Inferior parietal cortex (tissue), 1 donor: ENCODE data around the gene CNTN4.

ENCODE experiments used
- DNase-seq: peaks from one replicate; pipeline ENCODE4 v3.0.0-alpha.2; 2016; ENCODE audit errors: extremely low spot score

Gene CNTN4

DNA sequence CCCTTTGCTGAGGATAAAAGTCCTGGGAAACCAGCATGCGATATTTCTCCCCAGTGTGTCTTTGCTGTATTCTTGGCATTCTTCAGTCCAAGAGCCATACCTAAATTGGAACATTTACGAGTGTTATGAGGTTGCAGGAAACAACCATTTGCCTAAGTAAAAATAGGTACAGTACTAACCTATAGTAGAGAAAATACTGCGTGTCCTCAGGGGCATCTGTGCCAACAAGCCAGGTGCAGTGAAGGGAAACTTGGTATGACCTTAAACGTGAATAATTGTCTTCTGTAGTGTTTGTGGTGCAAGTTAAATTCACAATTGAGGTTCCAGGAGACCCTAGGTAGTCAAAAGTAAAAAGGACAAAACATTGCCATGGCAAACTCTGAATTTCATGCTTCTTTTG lies 999.3 kb downstream of the CNTN4 start:
- no peak for DNase-seq

DNA sequence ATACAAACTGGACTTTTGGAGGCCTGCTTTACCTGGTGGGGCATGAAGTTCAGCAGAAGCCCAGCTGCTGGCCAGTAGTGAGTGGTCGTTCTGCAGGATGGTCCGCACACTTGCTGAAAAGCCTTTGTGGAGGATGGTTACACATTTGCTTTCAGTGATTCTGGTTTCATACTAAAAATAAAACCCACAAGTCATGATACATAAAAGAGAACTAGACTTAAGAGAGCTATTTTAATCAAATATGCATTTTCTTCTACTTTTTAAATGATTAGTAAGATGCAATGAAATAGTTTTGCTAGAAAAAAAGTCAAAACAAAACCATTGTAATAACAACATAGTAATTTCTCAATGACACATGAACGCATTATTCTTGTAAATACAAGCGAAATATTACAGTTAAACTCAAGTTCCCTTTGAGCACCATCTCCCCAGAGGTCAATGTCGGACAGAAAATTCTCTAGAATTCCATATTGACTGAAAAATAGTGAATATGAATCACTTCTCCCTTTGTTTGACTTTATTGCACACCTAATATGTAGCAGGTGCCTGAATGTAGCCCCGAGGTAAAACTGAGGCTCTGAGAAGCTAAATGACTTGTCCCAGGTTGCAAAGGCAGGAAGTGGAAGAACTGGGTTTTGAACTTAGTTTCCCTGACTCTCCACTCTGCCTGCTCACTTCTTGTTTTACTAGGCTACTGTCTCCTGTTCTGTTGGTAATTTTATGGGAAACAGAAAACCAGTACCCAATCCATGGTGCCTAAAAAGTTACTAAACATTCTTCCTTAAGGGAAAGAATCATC lies 1003.2 kb downstream of the CNTN4 start:
- no peak for DNase-seq

DNA sequence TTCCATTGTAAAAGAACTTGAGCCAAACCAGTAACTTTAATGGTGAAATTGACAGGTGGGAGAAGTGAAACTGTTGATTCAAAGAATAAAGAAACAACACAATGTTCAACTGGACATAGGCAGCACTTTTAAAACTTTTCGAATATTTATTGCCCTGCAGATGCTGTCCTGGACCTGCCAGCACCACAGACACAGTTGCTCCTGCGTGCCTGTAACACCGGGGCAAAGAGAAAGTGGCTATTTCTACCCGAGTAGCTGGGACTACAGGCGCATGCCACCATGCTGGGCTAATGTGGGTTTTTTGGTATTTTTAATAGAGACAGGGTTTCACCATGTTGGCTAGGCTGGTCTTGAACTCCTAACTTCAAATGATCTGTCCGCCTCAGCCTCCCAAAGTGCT lies 1004.1 kb downstream of the CNTN4 start:
- DNase-seq: no peak

DNA sequence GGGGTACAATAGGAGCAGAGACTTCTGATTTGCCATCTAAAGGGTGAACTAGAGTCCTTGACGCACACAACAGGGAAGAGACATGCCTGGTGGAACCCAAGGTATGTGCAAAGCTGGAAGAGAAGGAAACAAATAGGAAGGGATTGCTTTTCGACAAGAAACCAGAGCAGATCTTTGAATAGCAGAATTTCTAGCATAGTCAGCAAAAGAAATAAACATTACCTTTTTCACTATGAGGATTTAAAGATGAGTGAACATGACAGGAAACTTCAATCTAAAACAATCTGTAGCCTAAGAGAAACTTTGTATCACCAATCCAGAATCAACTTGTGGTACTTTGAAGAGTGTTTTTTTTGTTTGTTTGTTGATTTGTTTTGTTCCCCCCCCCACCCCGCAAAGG lies 1006.6 kb downstream of the CNTN4 start:
- DNase-seq: no peak

DNA sequence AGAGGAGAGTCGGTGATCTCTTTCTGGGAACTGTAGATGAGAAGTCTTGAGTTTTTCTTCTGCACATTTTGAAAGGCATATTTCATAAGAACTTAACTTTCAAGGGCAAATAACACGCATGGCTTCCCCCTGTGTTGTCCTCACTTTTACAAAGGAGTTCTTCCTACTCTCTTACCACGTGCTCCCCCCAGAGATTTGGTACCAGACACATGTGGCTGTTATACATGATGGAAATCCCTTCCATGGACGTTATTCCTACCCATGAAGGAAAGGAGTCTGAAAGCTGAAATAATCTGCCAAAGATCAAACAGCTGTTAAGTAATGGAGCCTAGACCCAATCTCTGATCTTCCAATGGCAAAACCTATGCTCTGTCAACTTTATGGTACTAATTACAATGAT lies 1007.1 kb downstream of the CNTN4 start:
- DNase-seq: no peak

DNA sequence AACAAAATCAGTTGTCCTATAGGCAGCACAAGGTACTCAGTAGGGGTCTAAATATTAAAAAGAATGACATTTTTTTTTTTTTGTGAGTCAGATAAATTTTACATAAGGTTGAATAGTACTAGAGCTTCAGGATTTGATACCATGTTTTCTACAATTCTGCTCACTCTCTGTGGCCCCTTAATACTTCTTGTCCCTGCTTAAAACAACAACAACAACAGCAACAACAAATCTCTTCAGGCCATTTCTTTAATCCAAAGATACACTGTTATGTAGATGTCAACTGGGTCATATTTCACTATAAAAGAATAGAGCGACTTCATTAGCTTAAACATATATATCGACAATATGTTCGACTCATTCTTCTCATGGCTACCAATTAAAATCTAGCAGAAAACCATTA lies 1008.5 kb downstream of the CNTN4 start:
- DNase-seq: no peak
